ENCODE measurements around the gene KCNQ1.

KCNQ1 gene

DNA sequence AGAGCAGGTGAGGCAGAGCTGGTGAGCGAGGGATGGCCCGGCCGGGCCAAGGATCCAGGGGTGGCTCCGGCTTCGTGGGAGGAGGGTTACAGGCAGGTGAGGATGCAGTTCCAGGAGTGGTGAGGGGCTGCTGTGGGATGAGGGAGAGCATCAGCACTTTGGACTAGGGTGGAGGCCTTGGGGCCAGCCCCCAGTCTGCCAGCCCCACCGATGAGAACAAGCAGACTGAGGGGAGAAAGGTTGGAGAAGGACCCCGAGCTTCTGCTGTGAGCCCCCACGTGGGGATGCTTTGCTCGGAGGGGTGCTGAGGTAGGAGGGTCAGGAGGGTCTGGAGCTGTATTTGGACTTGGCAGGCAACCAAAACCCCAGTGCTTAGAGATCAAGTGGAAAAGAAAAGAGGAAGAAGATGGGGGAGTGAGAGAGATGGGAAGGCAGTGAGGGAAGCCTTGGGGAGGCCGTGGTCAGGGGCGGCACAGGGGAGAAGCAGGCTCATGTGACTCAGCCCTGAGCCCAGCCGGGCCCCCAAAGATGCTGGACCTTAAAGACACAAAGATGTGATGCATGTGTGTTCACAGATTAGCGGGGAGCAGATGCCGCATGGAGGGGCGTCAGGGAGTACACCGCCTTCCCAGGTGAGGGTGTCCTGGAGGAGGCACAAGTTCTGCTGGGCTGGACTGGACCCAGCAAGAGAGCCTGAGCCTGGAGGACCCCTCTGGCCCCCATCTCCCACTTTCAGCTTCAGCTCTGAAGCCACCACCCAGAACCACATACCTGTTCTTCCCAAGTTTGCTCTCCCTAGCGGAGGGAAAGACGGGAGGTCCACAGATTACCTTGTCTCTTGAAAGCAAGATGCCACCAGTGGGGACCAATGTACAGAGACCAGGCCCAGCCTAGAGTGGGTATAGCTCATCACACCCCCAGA lies 349.5 kb downstream of the KCNQ1 start:
- no peaks in the 10 kb centered on the region for H3K9me3 Mint-ChIP-seq
- peaks cover 6% of the 10 kb centered on the region for H3K36me3 Mint-ChIP-seq
- H3K4me1 Mint-ChIP-seq, result peaks cover 8% of the 10 kb centered on the region

DNA sequence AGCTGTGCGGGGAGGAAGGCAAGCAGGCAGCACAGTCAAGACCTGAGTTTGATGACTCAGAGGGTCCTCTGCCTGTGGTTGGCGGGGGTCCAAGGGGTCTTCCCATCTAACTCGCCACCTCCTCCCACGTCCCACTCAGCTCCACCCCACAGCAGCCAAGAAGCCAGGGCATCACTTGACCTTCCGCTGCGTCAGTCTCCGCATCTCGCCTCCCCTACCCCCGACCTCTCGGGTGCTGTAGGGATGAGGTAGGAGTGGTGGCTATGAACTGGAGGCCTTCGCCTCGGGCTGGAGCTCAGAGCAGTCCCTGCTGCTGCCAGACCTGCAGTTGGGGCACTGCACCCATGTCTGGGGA lies 350.1 kb downstream of the KCNQ1 start:
- Mint-ChIP-seq H3K27ac (no peak overlapping the region), H3K4me3 (no peak overlapping the region), H3K36me3 (peaks cover 8% of the 10 kb centered on the region), H3K4me1 (peaks cover 8% of the 10 kb centered on the region), H3K27me3 (no peaks in the 10 kb centered on the region), H3K9me3 (no peaks in the 10 kb centered on the region)

More for the DNA sequence above, 349.5 kb downstream of the KCNQ1 start:
- H3K4me3 Mint-ChIP-seq, result no peak overlapping the region
- no peak overlapping the region for H3K27ac Mint-ChIP-seq
- H3K27me3 Mint-ChIP-seq, result no peaks in the 10 kb centered on the region

- no peak overlapping the region for H3K27ac Mint-ChIP-seq
- H3K36me3 Mint-ChIP-seq, result peaks cover 8% of the 10 kb centered on the region
- no peak overlapping the region for H3K4me3 Mint-ChIP-seq
- no peaks in the 10 kb centered on the region for H3K27me3 Mint-ChIP-seq
- no peaks in the 10 kb centered on the region for H3K9me3 Mint-ChIP-seq
- peaks cover 8% of the 10 kb centered on the region for H3K4me1 Mint-ChIP-seq
Observed at GRCh38 chr11:2795491-2795991, 350.7 kb downstream of the KCNQ1 start.

- H3K9me3 Mint-ChIP-seq, result no peaks in the 10 kb centered on the region
- no peak overlapping the region for H3K4me3 Mint-ChIP-seq
- no peaks in the 10 kb centered on the region for H3K27me3 Mint-ChIP-seq
- H3K36me3 Mint-ChIP-seq, result peaks cover 6% of the 10 kb centered on the region
- peaks cover 5% of the 10 kb centered on the region for H3K4me1 Mint-ChIP-seq
- H3K27ac Mint-ChIP-seq, result no peak overlapping the region
Observed at GRCh38 chr11:2796091-2796490, 351.3 kb downstream of the KCNQ1 start.

DNA sequence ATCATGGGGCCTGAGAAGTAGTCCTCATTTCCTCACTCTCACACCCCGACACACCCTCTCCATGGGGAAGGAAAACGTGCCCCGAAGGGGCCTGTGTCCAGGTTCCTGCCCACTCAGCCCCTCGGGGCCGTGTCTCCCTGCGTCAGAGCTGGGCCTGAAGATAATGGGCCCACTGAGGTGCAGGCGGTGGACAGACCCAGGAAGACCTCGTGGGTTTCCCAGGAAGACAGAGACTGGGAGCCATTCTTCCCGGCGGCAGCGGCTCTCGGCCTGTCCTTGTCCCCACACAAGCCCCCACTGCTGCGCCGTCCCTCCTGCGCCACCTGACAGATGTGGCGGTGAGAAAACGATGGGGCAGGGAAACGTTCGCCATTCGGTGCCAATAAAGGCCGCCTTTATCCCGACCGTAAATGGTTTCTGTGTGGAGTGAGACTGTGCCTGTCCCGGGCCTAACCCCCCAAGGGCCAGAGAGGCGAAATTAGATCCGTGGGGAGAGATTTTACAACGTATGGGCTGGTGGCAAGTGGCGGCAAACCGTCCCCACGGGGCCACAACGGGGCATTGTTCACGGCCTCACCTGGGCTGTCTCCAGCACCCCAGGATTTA lies 351.8 kb downstream of the KCNQ1 start:
- peaks cover 5% of the 10 kb centered on the region for H3K4me1 Mint-ChIP-seq
- H3K9me3 Mint-ChIP-seq, result no peaks in the 10 kb centered on the region
- H3K4me3 Mint-ChIP-seq, result no peak overlapping the region
- H3K27ac Mint-ChIP-seq, result no peak overlapping the region
- H3K27me3 Mint-ChIP-seq, result no peaks in the 10 kb centered on the region
- H3K36me3 Mint-ChIP-seq, result peaks cover 6% of the 10 kb centered on the region

DNA sequence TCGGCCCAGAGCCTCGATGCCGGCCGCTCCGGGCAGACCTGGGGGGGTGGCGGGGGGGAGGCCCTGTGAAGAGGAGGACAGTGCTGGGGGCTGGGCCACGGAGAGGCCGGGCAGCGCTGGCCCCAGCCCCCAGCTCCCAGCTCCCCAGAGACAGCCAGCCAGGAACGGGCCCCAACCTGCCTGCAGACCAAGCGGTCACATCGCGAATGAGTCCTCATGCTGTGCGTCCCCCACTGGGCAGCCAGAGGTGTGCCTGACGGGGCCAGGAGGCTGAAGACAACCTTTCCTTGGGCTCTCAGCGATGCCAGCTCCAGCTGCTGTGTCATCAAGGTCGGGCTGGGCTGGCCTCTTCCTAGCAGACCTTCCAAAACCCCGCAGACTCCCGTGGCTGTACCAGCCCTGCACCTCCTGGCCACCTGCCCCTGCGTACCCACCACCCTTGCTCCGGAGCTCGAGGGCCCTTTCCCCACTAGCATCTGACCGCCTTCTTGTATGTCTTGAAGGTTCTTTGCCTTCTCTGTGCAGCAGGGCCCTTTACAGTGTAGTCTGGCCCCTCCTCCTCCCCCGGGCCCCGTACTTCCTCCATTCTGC lies 352.4 kb downstream of the KCNQ1 start:
- H3K27me3 Mint-ChIP-seq, result no peaks in the 10 kb centered on the region
- peaks cover 2% of the 10 kb centered on the region for H3K4me1 Mint-ChIP-seq
- H3K36me3 Mint-ChIP-seq, result peaks cover 6% of the 10 kb centered on the region
- H3K4me3 Mint-ChIP-seq, result no peak overlapping the region
- no peak overlapping the region for H3K27ac Mint-ChIP-seq
- no peaks in the 10 kb centered on the region for H3K9me3 Mint-ChIP-seq

DNA sequence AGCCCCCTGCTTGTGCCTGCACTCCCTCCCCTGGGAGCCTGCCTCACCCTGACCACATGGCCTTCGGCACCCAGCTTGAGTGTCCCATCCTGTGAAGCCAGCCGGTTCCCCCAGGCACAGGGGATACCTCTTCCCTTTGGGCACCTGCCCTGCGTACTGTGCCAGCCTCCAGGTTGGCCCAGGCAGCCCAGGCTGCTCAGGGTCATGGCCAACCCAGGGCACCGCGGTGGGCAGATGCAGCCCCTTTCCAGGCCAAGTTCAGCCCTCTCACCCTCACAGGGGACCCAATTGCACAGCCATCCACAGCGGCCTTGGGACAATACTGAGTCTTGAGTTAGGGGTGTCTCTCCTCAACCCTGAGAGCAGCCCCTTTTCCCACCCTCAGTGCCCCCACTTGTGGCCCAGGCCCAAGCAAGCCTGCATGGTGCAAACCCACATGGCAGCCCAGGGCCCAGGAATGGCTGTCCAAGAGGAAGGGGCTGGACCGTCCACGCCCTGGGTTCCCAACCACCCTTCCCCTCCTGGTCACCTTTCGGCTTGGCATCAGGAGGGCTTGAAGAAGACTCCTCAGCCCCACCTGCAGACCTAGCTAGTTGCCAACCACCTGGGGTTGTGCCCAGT lies 353.0 kb downstream of the KCNQ1 start:
- Mint-ChIP-seq H3K27ac (no peak overlapping the region), H3K36me3 (peaks cover 6% of the 10 kb centered on the region), H3K4me3 (no peak overlapping the region), H3K9me3 (no peaks in the 10 kb centered on the region), H3K27me3 (no peaks in the 10 kb centered on the region), H3K4me1 (no peaks in the 10 kb centered on the region)

- H3K27ac Mint-ChIP-seq, result no peak overlapping the region
- no peaks in the 10 kb centered on the region for H3K4me1 Mint-ChIP-seq
- no peaks in the 10 kb centered on the region for H3K9me3 Mint-ChIP-seq
- peaks cover 4% of the 10 kb centered on the region for H3K36me3 Mint-ChIP-seq
- no peak overlapping the region for H3K4me3 Mint-ChIP-seq
- no peaks in the 10 kb centered on the region for H3K27me3 Mint-ChIP-seq
Observed at GRCh38 chr11:2798951-2799761, 354.3 kb downstream of the KCNQ1 start.

DNA sequence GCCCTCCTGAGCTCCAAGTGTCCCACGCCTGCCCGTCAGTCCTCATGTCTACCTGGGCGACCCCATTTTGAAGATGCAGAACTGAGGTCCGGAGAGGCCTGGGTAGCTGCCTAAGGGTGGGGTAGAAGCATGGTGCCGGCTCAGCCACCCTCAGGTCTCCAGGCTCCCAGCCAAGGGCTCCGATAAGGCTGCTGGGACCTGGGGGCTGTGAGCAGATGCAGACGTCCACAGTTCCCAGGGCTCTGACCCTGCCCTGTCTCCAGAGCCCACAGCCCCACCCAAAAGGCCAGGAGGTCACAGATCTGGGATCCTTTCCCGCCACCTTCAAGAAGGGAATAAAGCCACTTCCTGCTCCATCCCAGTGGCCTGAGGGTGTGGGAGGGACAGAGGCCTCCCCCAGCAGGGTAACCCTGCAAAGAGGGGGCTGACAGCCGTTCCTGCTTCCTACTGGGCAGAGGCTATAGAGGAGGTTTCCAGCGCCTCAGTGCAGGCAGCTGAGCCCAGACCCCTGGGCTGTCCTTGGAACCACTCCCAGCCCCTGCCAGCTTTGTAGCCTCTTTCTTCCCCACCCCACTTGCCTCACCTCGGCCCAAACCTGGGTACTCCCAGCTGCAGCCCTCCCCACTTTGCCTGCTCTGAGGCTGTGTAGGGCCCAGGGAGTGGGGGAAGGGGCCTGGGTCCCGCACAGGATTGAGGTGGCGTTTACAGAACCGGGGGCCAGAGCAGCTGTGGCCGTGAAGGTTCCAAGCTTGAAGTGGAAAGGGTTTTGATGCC lies 355.3 kb downstream of the KCNQ1 start:
- Mint-ChIP-seq H3K27me3 (no peaks in the 10 kb centered on the region), H3K4me1 (no peaks in the 10 kb centered on the region), H3K4me3 (no peak overlapping the region), H3K27ac (no peak overlapping the region), H3K9me3 (no peaks in the 10 kb centered on the region), H3K36me3 (peaks cover 7% of the 10 kb centered on the region)

- Mint-ChIP-seq H3K27me3 (no peaks in the 10 kb centered on the region), H3K4me3 (no peak overlapping the region), H3K9me3 (no peaks in the 10 kb centered on the region), H3K36me3 (peaks cover 8% of the 10 kb centered on the region), H3K27ac (no peak overlapping the region), H3K4me1 (no peaks in the 10 kb centered on the region)
Observed at GRCh38 chr11:2800655-2801531, 356.1 kb downstream of the KCNQ1 start.

DNA sequence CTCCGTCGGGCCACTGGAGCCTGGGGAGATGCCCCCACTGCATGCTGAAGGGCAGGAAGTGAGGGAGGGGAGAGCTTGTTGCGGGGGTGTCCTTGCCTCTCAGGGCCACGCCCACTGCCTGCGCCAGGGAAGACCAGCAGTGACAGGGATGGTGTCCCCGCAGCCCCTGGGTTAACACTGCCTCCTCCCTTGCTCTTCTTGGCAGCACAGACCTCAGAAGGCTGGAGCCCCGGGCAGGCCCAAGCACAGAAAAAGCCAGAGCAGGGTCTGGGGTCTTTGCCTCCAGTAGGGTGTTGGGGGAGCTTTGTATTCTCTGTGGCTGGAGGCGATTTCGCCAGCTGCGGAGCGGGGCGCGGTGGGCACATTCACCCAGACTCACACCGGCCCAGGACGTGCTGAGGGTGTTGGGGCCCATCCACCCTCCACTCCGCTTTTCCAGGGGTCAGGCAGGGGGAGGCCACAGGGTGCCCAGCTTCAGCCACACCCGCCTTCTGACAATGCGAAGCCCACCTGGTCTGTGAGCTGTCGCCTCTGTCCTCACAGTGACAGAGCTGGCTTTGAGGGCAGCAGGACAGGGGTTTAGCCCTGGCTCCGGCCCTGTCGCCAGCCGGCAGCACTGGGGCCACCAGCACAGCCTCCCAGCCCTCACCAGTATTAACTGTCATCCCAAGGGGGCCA lies 357.0 kb downstream of the KCNQ1 start:
- H3K9me3 Mint-ChIP-seq, result no peaks in the 10 kb centered on the region
- no peaks in the 10 kb centered on the region for H3K4me1 Mint-ChIP-seq
- no peak overlapping the region for H3K27ac Mint-ChIP-seq
- H3K36me3 Mint-ChIP-seq, result peaks cover 9% of the 10 kb centered on the region
- H3K27me3 Mint-ChIP-seq, result no peaks in the 10 kb centered on the region
- H3K4me3 Mint-ChIP-seq, result no peak overlapping the region

- Mint-ChIP-seq H3K4me3 (no peak overlapping the region), H3K9me3 (no peaks in the 10 kb centered on the region), H3K4me1 (no peaks in the 10 kb centered on the region), H3K27ac (no peak overlapping the region), H3K27me3 (no peaks in the 10 kb centered on the region), H3K36me3 (peaks cover 9% of the 10 kb centered on the region)
Observed at GRCh38 chr11:2802389-2803185, 357.8 kb downstream of the KCNQ1 start.

Measured in activated naive CD4-positive, alpha-beta T cell treated with anti-CD3 and anti-CD28 coated beads, Interleukin-2, amount 50 U/mL, for 24 hours (primary cell).